Esophagus squamous epithelium (tissue), 5 donors: ENCODE data around the gene EML1. TPM values are rescaled to one million over a fixed set of nuclear protein-coding genes. Genes with fewer than 3 reads are reported as not detected.

Source experiments
- DNase-seq: peaks from one replicate; lab custom pipeline; 2025; lab: John Stamatoyannopoulos, UW
- H3K27ac ChIP-seq, 4 donors: fragments of 200-600 bp; sonication (generic); one replicate each; pipeline ENCODE4 v1.5.1; 2016 to 2019; ENCODE audit warnings: mild to moderate bottlenecking in 1 of 4
- H3K27me3 ChIP-seq, 4 donors: fragments of 200-600 bp; sonication (generic); 1 replicate in 3 of 4; 2 replicates in 1 of 4; pipeline versions ENCODE4 v1.5.1 to v1.6.0; 2017 to 2021; ENCODE audit warnings: antibody characterized with exemption in 1 of 4
- H3K36me3 ChIP-seq, 3 donors: fragments of 200-600 bp; sonication (generic); one replicate each; pipeline ENCODE4 v1.5.1; 2016 to 2019
- H3K4me1 ChIP-seq, 3 donors: fragments of 200-600 bp; sonication (generic); one replicate each; pipeline ENCODE4 v1.5.1; 2017 to 2019
- H3K4me3 ChIP-seq, 4 donors: fragments of 200-600 bp; sonication (generic); 1 replicate in 3 of 4; 2 replicates in 1 of 4; pipeline ENCODE4 v1.5.1; 2016 to 2019; ENCODE audit warnings: mild to moderate bottlenecking in 2 of 4, moderate library complexity in 1 of 4
- H3K9me3 ChIP-seq, 3 donors: fragments of 200-600 bp; sonication (generic); one replicate each; pipeline ENCODE4 v1.5.1; 2016 to 2019
- CTCF ChIP-seq, 6 experiments: fragments of 450-650 bp in 4 of 6; fragments of 200-600 bp in 2 of 6; sonication (generic) in 2 of 6; IDR thresholded peaks; one replicate each; pipeline ENCODE4 v1.5.1; 2016 to 2019; ENCODE audit warnings: antibody characterized with exemption in 6 of 6, mild to moderate bottlenecking in 4 of 6, moderate library complexity in 4 of 6
- POLR2A ChIP-seq, 4 donors: fragments of 450-650 bp; IDR thresholded peaks; one replicate each; pipeline ENCODE4 v1.6.1; 2017; ENCODE audit warnings: antibody characterized with exemption in 4 of 4, mild to moderate bottlenecking in 4 of 4, moderate library complexity in 3 of 4
- WGBS, 2 donors: methylation state at CpG; one replicate each; pipeline ENCODE4 v1.1.5; 2018; 5-methylcytosine and 5-hydroxymethylcytosine counted together
- intact Hi-C: fragments of 100-400 bp; cut with DNase I; formaldehyde crosslinking; loops from one replicate; pipeline ENCODE4 v1.15.0; 2022
- total RNA-seq, 4 donors: library from RNA; depleted of rRNA; stranded (reverse); fragments of >200 nt; gene quantifications; one replicate each; pipeline ENCODE4 v1.1.0, GENCODE V29; 2016
- donor health status: DM: yes; HTN: yes; CAD: no.

The EML1 gene
- total RNA-seq, 4 donors from 2014 or later = 3.0 to 22.9 (median 9.4) TPM

GRCh38 chr14:99852578-99852977 is 59.4 kb downstream of the EML1 start:
- intact Hi-C loops = no loop called here
- no peak overlapping the region for H3K27ac ChIP-seq

GRCh38 chr14:99853206-99853605 is 60.0 kb downstream of the EML1 start:
- Histone ChIP-seq H3K9me3 (no peaks in the 10 kb centered on the region), H3K27ac (no peak overlapping the region), H3K4me3 (no peak overlapping the region), H3K27me3 (no peaks in the 10 kb centered on the region), H3K36me3 (no peaks in the 10 kb centered on the region), H3K4me1 (peaks cover 0 to 5% (median 4%) of the 10 kb centered on the region in 3 donors)
- intact Hi-C loops = no loop called here
- DNase-seq = no peak
- no peak for TF ChIP-seq POLR2A (IDR thresholded peaks at IDR 0.05)
- no peak for TF ChIP-seq CTCF (IDR thresholded peaks at IDR 0.05)
- WGBS, 2 donors = 9 to 27% methylated on average over 2 to 4 of the region's 5 CpGs

More at GRCh38 chr14:99852578-99852977, 59.4 kb downstream of the EML1 start:
- WGBS, 2 donors = 60 to 65% methylated on average over 4 of the region's 4 CpGs
- DNase-seq = no peak
- Histone ChIP-seq H3K9me3 (no peaks in the 10 kb centered on the region), H3K4me3 (no peak overlapping the region), H3K27me3 (no peaks in the 10 kb centered on the region), H3K4me1 (peaks cover 0 to 5% (median 4%) of the 10 kb centered on the region in 3 donors), H3K36me3 (no peaks in the 10 kb centered on the region)
- TF ChIP-seq CTCF (IDR thresholded peaks at IDR 0.05) (no peak), POLR2A (IDR thresholded peaks at IDR 0.05) (no peak)

GRCh38 chr14:99854831-99855230 is 61.6 kb downstream of the EML1 start:
- Histone ChIP-seq H3K36me3 (no peaks in the 10 kb centered on the region), H3K4me1 (peaks cover 0 to 5% (median 4%) of the 10 kb centered on the region in 3 donors), H3K9me3 (no peaks in the 10 kb centered on the region), H3K27me3 (no peaks in the 10 kb centered on the region), H3K4me3 (no peak overlapping the region), H3K27ac (no peak overlapping the region)
- TF ChIP-seq CTCF (IDR thresholded peaks at IDR 0.05) (no peak), POLR2A (IDR thresholded peaks at IDR 0.05) (no peak)
- 63 to 81% methylated on average over 5 of the region's 5 CpGs for WGBS, 2 donors
- intact Hi-C loops = no loop called here
- no peak for DNase-seq

GRCh38 chr14:99855271-99855670 is 62.1 kb downstream of the EML1 start:
- intact Hi-C loops = no loop called here
- no peaks in the 10 kb centered on the region for H3K9me3 ChIP-seq

GRCh38 chr14:99857551-99857950 is 64.3 kb downstream of the EML1 start:
- Histone ChIP-seq H3K27me3 (no peaks in the 10 kb centered on the region), H3K27ac (no peak overlapping the region), H3K4me1 (peaks cover 0 to 5% (median 4%) of the 10 kb centered on the region in 3 donors), H3K36me3 (no peaks in the 10 kb centered on the region), H3K4me3 (no peak overlapping the region), H3K9me3 (no peaks in the 10 kb centered on the region)
- intact Hi-C loops = no loop called here
- 90 to 100% methylated on average over 1 of the region's 1 CpG for WGBS, 2 donors
- DNase-seq = no peak
- TF ChIP-seq CTCF (IDR thresholded peaks at IDR 0.05) (no peak), POLR2A (IDR thresholded peaks at IDR 0.05) (no peak)

More at GRCh38 chr14:99855271-99855670, 62.1 kb downstream of the EML1 start:
- no peak for DNase-seq
- Histone ChIP-seq H3K4me3 (no peak overlapping the region), H3K36me3 (no peaks in the 10 kb centered on the region), H3K27ac (no peak overlapping the region), H3K27me3 (no peaks in the 10 kb centered on the region), H3K4me1 (peaks cover 0 to 5% (median 4%) of the 10 kb centered on the region in 3 donors)
- no peak for TF ChIP-seq CTCF (IDR thresholded peaks at IDR 0.05)
- TF ChIP-seq POLR2A (IDR thresholded peaks at IDR 0.05) = no peak
